Effector memory CD8-positive, alpha-beta T cell (primary cell): ENCODE data around the gene SCD5.
A peak's percentile ranks its signal among the peaks of the same experiment; 100 is the strongest.

Experiments used
- ATAC-seq: fragments of 150-1000 bp; cut with Tn5 transposase; replicated peaks from 2 replicates; pipeline ENCODE4 v1.10.0; 2021; ENCODE audit warnings: mild to moderate bottlenecking, moderate library complexity
- DNase-seq, 3 experiments: peaks; one replicate each; pipeline ENCODE4 v3.0.0; 2021
- H3K27ac Mint-ChIP-seq, 2 donors: one replicate each; pipeline ENCODE4 v1.8.0; 2022; ENCODE audit warnings: mild to moderate bottlenecking in 2 of 2, mixed read lengths in 2 of 2, moderate library complexity in 2 of 2
- H3K27me3 Mint-ChIP-seq, 2 donors: one replicate each; pipeline ENCODE4 v1.8.0; 2022; ENCODE audit warnings: mixed read lengths in 2 of 2
- H3K36me3 Mint-ChIP-seq: one replicate; pipeline ENCODE4 v1.8.0; 2022; ENCODE audit warnings: mild to moderate bottlenecking, moderate library complexity, mixed read lengths; ENCODE audit not compliant: insufficient read depth
- H3K4me1 Mint-ChIP-seq, 2 donors: one replicate each; pipeline ENCODE4 v1.8.0; 2022; ENCODE audit warnings: low read depth in 2 of 2, mixed read lengths in 2 of 2
- H3K4me3 Mint-ChIP-seq, 2 donors: one replicate each; pipeline ENCODE4 v1.8.0; 2022; ENCODE audit warnings: mild to moderate bottlenecking in 2 of 2, mixed read lengths in 2 of 2, moderate library complexity in 2 of 2
- H3K9me3 Mint-ChIP-seq, 2 donors: one replicate each; pipeline ENCODE4 v1.8.0; 2022; ENCODE audit warnings: mixed read lengths in 2 of 2

The SCD5 gene

GRCh38 chr4:82810176-82810575 lies 11.6 kb upstream of the SCD5 start:
- peaks cover 4 to 5% of the 10 kb centered on the region in 2 donors for H3K4me1 Mint-ChIP-seq
- DNase-seq = no peak

GRCh38 chr4:82809619-82810018 lies 11.0 kb upstream of the SCD5 start:
- no peaks in the 10 kb centered on the region for H3K9me3 Mint-ChIP-seq
- H3K27me3 Mint-ChIP-seq = no peaks in the 10 kb centered on the region
- no peaks in the 10 kb centered on the region for H3K36me3 Mint-ChIP-seq
- H3K27ac Mint-ChIP-seq = no peak overlapping the region
- DNase-seq (no peak), ATAC-seq (no peak)
- no peak overlapping the region for H3K4me3 Mint-ChIP-seq
- H3K4me1 Mint-ChIP-seq = peaks cover 4 to 5% of the 10 kb centered on the region in 2 donors

More at GRCh38 chr4:82810176-82810575, 11.6 kb upstream of the SCD5 start:
- ATAC-seq = no peak
- H3K9me3 Mint-ChIP-seq = no peaks in the 10 kb centered on the region
- no peaks in the 10 kb centered on the region for H3K36me3 Mint-ChIP-seq
- no peaks in the 10 kb centered on the region for H3K27me3 Mint-ChIP-seq
- H3K27ac Mint-ChIP-seq = no peak overlapping the region
- H3K4me3 Mint-ChIP-seq = no peak overlapping the region

- peaks cover 0 to 15% of the 10 kb centered on the region in 2 donors for H3K27me3 Mint-ChIP-seq
- H3K27ac Mint-ChIP-seq = no peak overlapping the region
Measured at GRCh38 chr4:82803746-82804145, 5.2 kb upstream of the SCD5 start.

GRCh38 chr4:82802911-82803310 lies 4.3 kb upstream of the SCD5 start:
- Mint-ChIP-seq H3K27ac (no peak overlapping the region), H3K4me1 (peaks cover 4 to 5% of the 10 kb centered on the region in 2 donors), H3K9me3 (no peaks in the 10 kb centered on the region), H3K4me3 (no peak overlapping the region), H3K36me3 (peaks cover 3% of the 10 kb centered on the region), H3K27me3 (peaks cover 0 to 15% of the 10 kb centered on the region in 2 donors)
- ATAC-seq (no peak), DNase-seq (no peak)

More at GRCh38 chr4:82803746-82804145, 5.2 kb upstream of the SCD5 start:
- Mint-ChIP-seq H3K4me1 (peaks cover 4 to 5% of the 10 kb centered on the region in 2 donors), H3K4me3 (no peak overlapping the region), H3K36me3 (no peaks in the 10 kb centered on the region), H3K9me3 (no peaks in the 10 kb centered on the region)
- ATAC-seq (no peak), DNase-seq (no peak)

- H3K9me3 Mint-ChIP-seq = no peaks in the 10 kb centered on the region
- DNase-seq (no peak), ATAC-seq (no peak)
- H3K36me3 Mint-ChIP-seq = peaks cover 5% of the 10 kb centered on the region
- H3K4me1 Mint-ChIP-seq = peaks cover 9% of the 10 kb centered on the region in 2 donors
- no peak overlapping the region for H3K4me3 Mint-ChIP-seq
- H3K27me3 Mint-ChIP-seq = peaks cover 3 to 15% of the 10 kb centered on the region in 2 donors
- H3K27ac Mint-ChIP-seq = no peak overlapping the region
Measured at GRCh38 chr4:82801910-82802521, 3.4 kb upstream of the SCD5 start.

GRCh38 chr4:82799006-82799881 lies 648 bp upstream of the SCD5 start:
- peak; percentile 28 for ATAC-seq
- Mint-ChIP-seq H3K36me3 (peaks cover 8% of the 10 kb centered on the region), H3K4me1 (peaks cover 11 to 14% of the 10 kb centered on the region in 2 donors), H3K27ac (peak overlapping the region in 1 of 2 donors; percentile 32), H3K4me3 (peak overlapping the region; percentile 88 to 92), H3K9me3 (no peaks in the 10 kb centered on the region), H3K27me3 (peaks cover 5 to 15% of the 10 kb centered on the region in 2 donors)
- DNase-seq = no peak

- H3K4me1 Mint-ChIP-seq = peaks cover 11 to 21% of the 10 kb centered on the region in 2 donors
- peaks cover 8% of the 10 kb centered on the region for H3K36me3 Mint-ChIP-seq
- H3K27ac Mint-ChIP-seq = no peak overlapping the region
- no peaks in the 10 kb centered on the region for H3K9me3 Mint-ChIP-seq
- DNase-seq (peak in 1 of 3 experiments; percentile 9), ATAC-seq (no peak)
- peaks cover 5 to 10% of the 10 kb centered on the region in 2 donors for H3K27me3 Mint-ChIP-seq
- peak overlapping the region; percentile 88 to 92 for H3K4me3 Mint-ChIP-seq
Measured at GRCh38 chr4:82797405-82798111, 1.0 kb downstream of the SCD5 start.

GRCh38 chr4:82797040-82797404 lies 1.6 kb downstream of the SCD5 start:
- Mint-ChIP-seq H3K27me3 (peaks cover 4 to 5% of the 10 kb centered on the region in 2 donors), H3K9me3 (no peaks in the 10 kb centered on the region)

GRCh38 chr4:82792912-82793649 lies 5.5 kb downstream of the SCD5 start:
- no peak overlapping the region for H3K27ac Mint-ChIP-seq
- no peak overlapping the region for H3K4me3 Mint-ChIP-seq
- peaks cover 0 to 5% of the 10 kb centered on the region in 2 donors for H3K27me3 Mint-ChIP-seq
- peaks cover 4% of the 10 kb centered on the region for H3K36me3 Mint-ChIP-seq
- ATAC-seq = no peak
- no peaks in the 10 kb centered on the region for H3K9me3 Mint-ChIP-seq
- H3K4me1 Mint-ChIP-seq = peaks cover 9 to 23% of the 10 kb centered on the region in 2 donors
- no peak for DNase-seq

More at GRCh38 chr4:82797040-82797404, 1.6 kb downstream of the SCD5 start:
- no peak for ATAC-seq
- H3K36me3 Mint-ChIP-seq = peaks cover 8% of the 10 kb centered on the region
- no peak overlapping the region for H3K27ac Mint-ChIP-seq
- H3K4me1 Mint-ChIP-seq = peaks cover 11 to 24% of the 10 kb centered on the region in 2 donors
- peak overlapping the region; percentile 88 to 92 for H3K4me3 Mint-ChIP-seq
- DNase-seq = no peak

GRCh38 chr4:82791179-82791578 lies 7.4 kb downstream of the SCD5 start:
- peaks cover 2 to 14% of the 10 kb centered on the region in 2 donors for H3K4me1 Mint-ChIP-seq
- no peaks in the 10 kb centered on the region for H3K36me3 Mint-ChIP-seq
- DNase-seq (no peak), ATAC-seq (no peak)
- H3K4me3 Mint-ChIP-seq = no peak overlapping the region
- no peak overlapping the region for H3K27ac Mint-ChIP-seq
- no peaks in the 10 kb centered on the region for H3K27me3 Mint-ChIP-seq
- H3K9me3 Mint-ChIP-seq = no peaks in the 10 kb centered on the region

- Mint-ChIP-seq H3K36me3 (no peaks in the 10 kb centered on the region), H3K27me3 (no peaks in the 10 kb centered on the region), H3K4me1 (peaks cover 2 to 16% of the 10 kb centered on the region in 2 donors), H3K4me3 (no peak overlapping the region), H3K9me3 (no peaks in the 10 kb centered on the region), H3K27ac (peak overlapping the region in 1 of 2 donors; percentile 11)
- ATAC-seq = no peak
- no peak for DNase-seq
Measured at GRCh38 chr4:82790060-82790660, 8.4 kb downstream of the SCD5 start.

- H3K4me3 Mint-ChIP-seq = no peak overlapping the region
- H3K27me3 Mint-ChIP-seq = no peaks in the 10 kb centered on the region
- H3K9me3 Mint-ChIP-seq = no peaks in the 10 kb centered on the region
- H3K36me3 Mint-ChIP-seq = no peaks in the 10 kb centered on the region
- ATAC-seq (no peak), DNase-seq (no peak)
- peaks cover 2 to 16% of the 10 kb centered on the region in 2 donors for H3K4me1 Mint-ChIP-seq
- peak overlapping the region in 1 of 2 donors; percentile 11 for H3K27ac Mint-ChIP-seq
Measured at GRCh38 chr4:82789025-82789776, 9.4 kb downstream of the SCD5 start.
